ENCODE measurements around the gene ZNF536.
"Not testable (repeated sequence)": the region's sequence is repeated elsewhere in the genome, so short reads cannot be mapped to it uniquely, and the experiment has no call there.

ZNF536 gene

DNA sequence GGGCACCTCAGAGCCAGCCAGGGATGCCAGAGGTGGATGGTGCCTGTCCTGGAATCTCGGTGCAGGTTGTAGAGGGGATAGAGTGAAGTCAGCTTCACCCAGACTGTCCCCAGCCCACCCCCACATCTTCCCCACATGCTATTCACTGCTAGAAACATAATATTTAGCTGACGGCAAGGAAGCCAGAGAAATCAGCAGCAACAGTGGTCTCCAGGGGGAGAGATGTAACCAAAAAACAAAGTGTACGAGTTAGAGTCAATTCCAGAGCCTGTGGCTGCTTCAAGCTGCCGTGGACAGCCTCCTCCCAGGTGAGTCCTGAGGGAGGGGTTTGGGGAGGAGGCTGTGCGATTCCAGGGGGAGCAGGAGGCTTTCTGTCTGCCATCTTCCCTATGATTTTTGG is 97.6 kb downstream of the ZNF536 start:
- peaks cover 0 to under 1% (median 0%) of the 10 kb centered on the region in 10 experiments; a peak in 1 of 20 replicates for H3K4me1 ChIP-seq
- H3K4me2 ChIP-seq = no peak overlapping the region
- H3K9ac ChIP-seq = no peak overlapping the region
- TF ChIP-seq Cebpa-rat (IDR thresholded peaks at IDR 0.05) = no peak
- H3K36me3 ChIP-seq = no peaks in the 10 kb centered on the region
- peaks cover 0 to 9% (median 5%) of the 10 kb centered on the region in 11 experiments; a peak in 10 of 22 replicates for H3K9me3 ChIP-seq (replicated peaks in 1 of 11)
- no peaks in the 10 kb centered on the region for H3K27me3 ChIP-seq
- no peaks in the 10 kb centered on the region for H4K20me1 ChIP-seq
- H3K27ac ChIP-seq = no peak overlapping the region
- H3K4me3 ChIP-seq = no peak overlapping the region

DNA sequence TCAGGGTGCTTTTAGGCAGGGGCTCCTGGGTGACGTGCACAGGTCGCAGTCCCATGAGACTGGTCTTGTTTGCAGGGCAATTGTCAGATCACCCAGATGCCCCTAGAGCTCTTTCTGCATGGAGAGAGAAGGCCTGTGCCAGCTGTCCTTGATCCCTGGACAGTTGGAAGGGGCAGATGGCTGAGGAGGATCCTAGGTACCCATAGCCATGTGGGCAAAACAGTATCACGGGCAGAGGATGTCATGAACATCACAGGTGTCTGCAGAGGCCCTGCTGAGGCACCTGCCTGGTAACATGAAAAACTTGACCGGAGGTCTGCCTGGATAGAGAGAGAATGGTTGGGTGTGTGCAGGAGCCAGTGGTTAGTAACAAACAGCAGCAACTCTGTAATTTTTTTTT is 99.3 kb downstream of the ZNF536 start:
- H3K9ac ChIP-seq = no peak overlapping the region
- H3K4me3 ChIP-seq = no peak overlapping the region
- H3K4me1 ChIP-seq = no peaks in the 10 kb centered on the region
- H3K27me3 ChIP-seq = no peaks in the 10 kb centered on the region
- H4K20me1 ChIP-seq = no peaks in the 10 kb centered on the region
- H3K4me2 ChIP-seq = no peak overlapping the region
- no peaks in the 10 kb centered on the region for H3K36me3 ChIP-seq
- no peak overlapping the region for H3K27ac ChIP-seq
- peaks cover 0 to 9% (median 5%) of the 10 kb centered on the region in 11 experiments; a peak in 10 of 22 replicates for H3K9me3 ChIP-seq (replicated peaks in 1 of 11)
- no peak for TF ChIP-seq Cebpa-rat (IDR thresholded peaks at IDR 0.05)

- peaks cover 0 to 9% (median 5%) of the 10 kb centered on the region in 11 experiments; a peak in 10 of 22 replicates for H3K9me3 ChIP-seq (replicated peaks in 1 of 11)
- H3K27ac ChIP-seq = no peak overlapping the region
- TF ChIP-seq Cebpa-rat (IDR thresholded peaks at IDR 0.05) = no peak
- H3K27me3 ChIP-seq = no peaks in the 10 kb centered on the region
- no peak overlapping the region for H3K4me3 ChIP-seq
- no peaks in the 10 kb centered on the region for H3K36me3 ChIP-seq
- H3K4me1 ChIP-seq = no peaks in the 10 kb centered on the region
- H3K4me2 ChIP-seq = no peak overlapping the region
- H4K20me1 ChIP-seq = no peaks in the 10 kb centered on the region
- H3K9ac ChIP-seq = no peak overlapping the region
Measured at GRCh38 chr19:30473334-30473867, 101.2 kb downstream of the ZNF536 start.

DNA sequence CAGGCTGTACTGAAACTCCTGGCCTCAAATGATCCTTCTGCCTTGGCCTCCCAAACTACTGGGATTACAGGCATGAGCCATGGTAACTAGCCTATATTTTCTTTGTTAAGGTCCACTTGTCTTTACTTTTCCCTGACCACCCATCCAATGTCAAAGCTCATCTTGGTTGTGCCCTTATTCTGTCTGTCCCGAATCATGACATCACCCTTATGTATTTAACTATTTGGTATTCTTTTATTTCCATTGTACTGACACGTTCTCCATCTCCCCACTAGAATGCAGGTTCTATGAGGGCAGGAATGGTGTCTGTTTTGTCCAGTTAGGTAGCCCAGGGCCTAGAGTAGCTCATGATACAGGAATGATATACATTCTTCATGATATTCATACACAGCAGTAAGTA is 104.8 kb downstream of the ZNF536 start:
- Histone ChIP-seq H3K9me3 (replicated peaks in 1 of 11) (peaks cover 0 to 9% (median 5%) of the 10 kb centered on the region in 11 experiments; a peak in 10 of 22 replicates), H3K4me2 (no peak overlapping the region), H3K4me1 (no peaks in the 10 kb centered on the region), H3K4me3 (no peak overlapping the region), H3K36me3 (no peaks in the 10 kb centered on the region), H3K27me3 (no peaks in the 10 kb centered on the region), H3K9ac (no peak overlapping the region), H4K20me1 (no peaks in the 10 kb centered on the region), H3K27ac (no peak overlapping the region)
- no peak for TF ChIP-seq Cebpa-rat (IDR thresholded peaks at IDR 0.05)

DNA sequence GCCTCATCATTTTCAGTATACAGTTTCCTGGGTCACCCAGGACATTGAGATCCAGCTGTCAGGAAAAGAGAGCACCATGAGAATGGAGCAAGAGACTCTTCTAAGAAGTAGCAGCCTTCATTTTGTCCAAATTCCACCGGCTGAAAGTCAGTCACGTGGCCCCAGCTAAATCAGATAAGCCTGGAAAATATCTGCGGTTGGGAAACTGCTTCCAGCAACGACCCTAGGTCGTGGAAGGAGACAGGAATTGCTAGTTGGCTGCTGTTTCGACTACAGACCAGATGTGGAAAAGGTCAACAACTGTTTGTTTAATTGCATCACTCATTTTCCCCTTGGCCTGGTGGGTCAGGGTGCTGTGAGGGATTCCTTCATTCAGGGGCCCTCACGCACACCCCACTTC is 107.0 kb downstream of the ZNF536 start:
- H3K4me3 ChIP-seq = no peak overlapping the region
- H3K4me2 ChIP-seq = no peak overlapping the region
- no peaks in the 10 kb centered on the region; a peak in 1 of 22 replicates for H3K27me3 ChIP-seq
- no peak overlapping the region for H3K27ac ChIP-seq
- H3K4me1 ChIP-seq = no peaks in the 10 kb centered on the region
- no peaks in the 10 kb centered on the region for H4K20me1 ChIP-seq
- H3K9ac ChIP-seq = no peak overlapping the region
- no peak for TF ChIP-seq Cebpa-rat (IDR thresholded peaks at IDR 0.05)
- H3K36me3 ChIP-seq = no peaks in the 10 kb centered on the region
- no peaks in the 10 kb centered on the region for H3K9me3 ChIP-seq (replicated peaks in 1 of 11)

DNA sequence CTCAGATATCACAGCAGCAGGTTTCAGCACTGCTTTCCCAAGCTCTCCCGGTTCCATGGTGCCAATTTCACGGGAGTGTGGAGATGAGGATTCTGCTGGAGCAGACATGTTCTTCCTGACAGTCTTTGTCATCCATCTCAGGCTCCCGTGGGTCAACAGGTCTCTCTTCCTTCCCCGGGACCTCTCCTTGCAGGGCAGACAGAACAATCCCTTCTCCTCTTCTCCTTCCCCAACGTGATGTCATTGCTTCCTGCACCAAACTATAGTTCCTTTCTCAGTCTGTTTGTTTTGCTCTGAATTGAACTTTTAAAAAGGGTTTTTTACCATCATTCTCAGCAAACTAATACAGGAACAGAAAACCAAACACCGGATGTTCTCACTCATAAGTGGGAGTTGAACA is 107.9 kb downstream of the ZNF536 start:
- no peak overlapping the region for H3K9ac ChIP-seq
- no peak overlapping the region for H3K4me2 ChIP-seq
- no peaks in the 10 kb centered on the region for H3K4me1 ChIP-seq
- H3K36me3 ChIP-seq = no peaks in the 10 kb centered on the region
- no peaks in the 10 kb centered on the region; a peak in 1 of 22 replicates for H3K27me3 ChIP-seq
- no peaks in the 10 kb centered on the region for H4K20me1 ChIP-seq
- no peak overlapping the region for H3K4me3 ChIP-seq
- H3K9me3 ChIP-seq (replicated peaks in 1 of 11) = no peaks in the 10 kb centered on the region
- H3K27ac ChIP-seq = no peak overlapping the region
- no peak for TF ChIP-seq Cebpa-rat (IDR thresholded peaks at IDR 0.05)

DNA sequence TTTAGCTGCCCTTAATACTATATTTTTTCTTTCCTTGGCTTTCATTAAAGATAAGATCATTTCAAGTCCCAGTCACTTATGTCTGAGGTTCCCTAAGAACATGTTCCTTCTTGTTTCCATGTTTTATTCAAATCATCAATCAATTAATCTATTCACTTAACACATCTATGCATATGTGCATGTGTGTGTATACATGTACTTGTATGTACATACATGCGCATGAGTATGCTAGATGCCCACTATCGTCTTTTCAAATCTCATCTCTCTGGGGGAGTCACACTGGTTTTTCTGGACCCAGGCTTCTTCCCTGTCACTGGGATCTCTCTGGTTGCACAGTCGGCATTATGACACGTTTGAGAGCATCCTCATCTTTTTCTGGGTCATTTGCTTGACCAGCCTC is 108.9 kb downstream of the ZNF536 start:
- no peaks in the 10 kb centered on the region for H3K36me3 ChIP-seq
- no peak for TF ChIP-seq Cebpa-rat (IDR thresholded peaks at IDR 0.05)
- H4K20me1 ChIP-seq = no peaks in the 10 kb centered on the region

GRCh38 chr19:30481823-30482222 is 109.6 kb downstream of the ZNF536 start:
- Histone ChIP-seq H3K27ac (no peak overlapping the region), H3K4me1 (no peaks in the 10 kb centered on the region), H3K9ac (no peak overlapping the region), H3K27me3 (no peaks in the 10 kb centered on the region; a peak in 1 of 22 replicates), H3K36me3 (no peaks in the 10 kb centered on the region), H3K9me3 (replicated peaks in 1 of 11) (no peaks in the 10 kb centered on the region), H3K4me3 (no peak overlapping the region), H3K4me2 (no peak overlapping the region), H4K20me1 (no peaks in the 10 kb centered on the region)
- no peak for TF ChIP-seq Cebpa-rat (IDR thresholded peaks at IDR 0.05)

More for the DNA sequence above, 108.9 kb downstream of the ZNF536 start:
- no peak overlapping the region for H3K9ac ChIP-seq
- H3K4me3 ChIP-seq = no peak overlapping the region
- no peak overlapping the region for H3K4me2 ChIP-seq
- H3K9me3 ChIP-seq (replicated peaks in 1 of 11) = no peaks in the 10 kb centered on the region
- no peaks in the 10 kb centered on the region; a peak in 1 of 22 replicates for H3K27me3 ChIP-seq
- H3K4me1 ChIP-seq = no peaks in the 10 kb centered on the region
- no peak overlapping the region for H3K27ac ChIP-seq

DNA sequence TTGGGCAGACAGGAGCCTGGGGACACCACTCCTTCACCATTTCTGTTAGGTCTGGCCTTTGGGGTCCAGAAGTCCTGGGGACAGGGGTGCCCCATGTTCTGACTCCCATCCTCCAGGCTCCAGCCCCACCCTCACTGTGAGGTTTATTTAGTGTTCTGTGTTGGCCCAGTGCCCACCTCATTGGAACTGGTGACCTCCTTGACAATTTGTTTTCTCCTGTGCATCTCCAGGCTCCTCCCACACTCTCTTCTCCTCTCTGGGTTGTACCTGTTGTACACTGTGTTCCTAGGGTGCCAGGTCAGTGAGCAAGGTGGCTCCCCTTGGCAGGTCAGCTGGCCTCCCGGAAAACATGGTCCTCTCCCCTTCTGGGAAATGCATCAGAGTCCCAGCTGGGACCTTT is 110.8 kb downstream of the ZNF536 start:
- no peak for TF ChIP-seq Cebpa-rat (IDR thresholded peaks at IDR 0.05)

GRCh38 chr19:30486250-30486649 is 114.1 kb downstream of the ZNF536 start:
- not testable (repeated sequence) for H3K27ac ChIP-seq; H4K20me1 ChIP-seq; H3K36me3 ChIP-seq; H3K4me1 ChIP-seq; H3K9ac ChIP-seq; H3K4me2 ChIP-seq; H3K4me3 ChIP-seq; H3K9me3 ChIP-seq (replicated peaks in 1 of 11); H3K27me3 ChIP-seq

More for the DNA sequence above, 110.8 kb downstream of the ZNF536 start:
- Histone ChIP-seq H3K9ac (no peak overlapping the region), H3K4me1 (no peaks in the 10 kb centered on the region), H4K20me1 (no peaks in the 10 kb centered on the region), H3K4me2 (no peak overlapping the region), H3K27me3 (no peaks in the 10 kb centered on the region; a peak in 1 of 22 replicates), H3K9me3 (replicated peaks in 1 of 11) (no peaks in the 10 kb centered on the region), H3K4me3 (no peak overlapping the region), H3K36me3 (no peaks in the 10 kb centered on the region), H3K27ac (no peak overlapping the region)

All from BLaER1 treated with 17β-estradiol and CSF1 and Interleukin-3, amounts not matched to agents 10 nM and 100 nM (cell line).